C4-2B (cell line): Measurements from ENCODE around the gene RMRP.
"Not testable (repeated sequence)": the region's sequence is repeated elsewhere in the genome, so short reads cannot be mapped to it uniquely, and the experiment has no call there.

ENCODE experiments used
- CTCF ChIP-seq: fragments of 450-650 bp; conservative IDR thresholded peaks from 2 replicates; pipeline ENCODE4 v1.5.1; 2017; ENCODE audit warnings: mild to moderate bottlenecking
- ZFX ChIP-seq: fragments of 450-650 bp; IDR thresholded peaks from 2 replicates; pipeline ENCODE4 v1.6.1; 2017

GRCh38 chr9:35636877-35637246 is 21.0 kb downstream of the RMRP start:
- not testable (repeated sequence) for TF ChIP-seq CTCF, ZFX
